ENCODE results near the gene SELENOI.
"Not testable (repeated sequence)": the region's sequence is repeated elsewhere in the genome, so short reads cannot be mapped to it uniquely, and the experiment has no call there.

Gene SELENOI

GRCh38 chr2:26356111-26356510 is 10.2 kb downstream of the SELENOI start:
- DNase-seq (ENCODE audit: low read depth in 2 of 2): no peak

- no peak for DNase-seq (ENCODE audit: low read depth in 2 of 2)
These were observed 10.8 kb downstream of the SELENOI start for GRCh38 chr2:26356771-26357170.

- no peak for DNase-seq (ENCODE audit: low read depth in 2 of 2)
These were observed 14.0 kb downstream of the SELENOI start for GRCh38 chr2:26359886-26360473.

- DNase-seq (ENCODE audit: low read depth in 2 of 2): no peak
These were observed 17.4 kb downstream of the SELENOI start for GRCh38 chr2:26363323-26363722.

- DNase-seq (ENCODE audit: low read depth in 2 of 2): no peak
These were observed 18.0 kb downstream of the SELENOI start for GRCh38 chr2:26363958-26364357.

- DNase-seq (ENCODE audit: low read depth in 2 of 2): no peak
These were observed 18.7 kb downstream of the SELENOI start for GRCh38 chr2:26364669-26365068.

GRCh38 chr2:26366957-26367356 is 21.0 kb downstream of the SELENOI start:
- DNase-seq (ENCODE audit: low read depth in 2 of 2): no peak

GRCh38 chr2:26369664-26370063 is 23.7 kb downstream of the SELENOI start:
- not testable (repeated sequence) for DNase-seq (ENCODE audit: low read depth in 2 of 2)

GRCh38 chr2:26370909-26371308 is 25.0 kb downstream of the SELENOI start:
- DNase-seq (ENCODE audit: low read depth in 2 of 2): not testable (repeated sequence)

- no peak for DNase-seq (ENCODE audit: low read depth in 2 of 2)
These were observed 30.9 kb downstream of the SELENOI start for GRCh38 chr2:26376799-26377198.

GRCh38 chr2:26380281-26380680 is 34.3 kb downstream of the SELENOI start:
- no peak for DNase-seq (ENCODE audit: low read depth in 2 of 2)

- no peak for DNase-seq (ENCODE audit: low read depth in 2 of 2)
These were observed 36.6 kb downstream of the SELENOI start for GRCh38 chr2:26382564-26382963.

- DNase-seq (ENCODE audit: low read depth in 2 of 2): no peak
These were observed 38.2 kb downstream of the SELENOI start for GRCh38 chr2:26384183-26384582.

- DNase-seq (ENCODE audit: low read depth in 2 of 2): no peak
These were observed 38.7 kb downstream of the SELENOI start for GRCh38 chr2:26384597-26384996.

GRCh38 chr2:26387189-26387588 is 41.2 kb downstream of the SELENOI start:
- DNase-seq (ENCODE audit: low read depth in 2 of 2): no peak

- no peak for DNase-seq (ENCODE audit: low read depth in 2 of 2)
These were observed 48.8 kb downstream of the SELENOI start for GRCh38 chr2:26394694-26395093.

GRCh38 chr2:26395394-26395793 is 49.5 kb downstream of the SELENOI start:
- DNase-seq (ENCODE audit: low read depth in 2 of 2): no peak

- DNase-seq (ENCODE audit: low read depth in 2 of 2): peak in 1 of 2 donors; percentile 37
These were observed 50.9 kb downstream of the SELENOI start for GRCh38 chr2:26396734-26397298.

- no peak for DNase-seq (ENCODE audit: low read depth in 2 of 2)
These were observed 53.9 kb downstream of the SELENOI start for GRCh38 chr2:26399771-26400376.

GRCh38 chr2:26400723-26401122 is 54.8 kb downstream of the SELENOI start:
- DNase-seq (ENCODE audit: low read depth in 2 of 2): no peak

GRCh38 chr2:26401739-26402541 is 56.0 kb downstream of the SELENOI start, which contains the start of gene DRC1:
Gene DRC1, plus strand, starts transcription at chr2:26401920. Its CDS starts 70 bp downstream, at chr2:26401990.
- DNase-seq (ENCODE audit: low read depth in 2 of 2): no peak

GRCh38 chr2:26407526-26407925 is 61.6 kb downstream of the SELENOI start:
- DNase-seq (ENCODE audit: low read depth in 2 of 2): no peak

- DNase-seq (ENCODE audit: low read depth in 2 of 2): no peak
These were observed 63.8 kb downstream of the SELENOI start for GRCh38 chr2:26409785-26410184.

Measured in stimulated activated CD4-positive, alpha-beta T cell treated with anti-CD3 and anti-CD28 coated beads, Interleukin-1b, Interleukin-23, amount 100 ng/mL, for 4 hours (primary cell).